ENCODE results near the gene CPNE5.

GRCh38 chr6:36834576-36835341 is 4.5 kb downstream of the CPNE5 start:
- TF ChIP-seq, protein P1, sequence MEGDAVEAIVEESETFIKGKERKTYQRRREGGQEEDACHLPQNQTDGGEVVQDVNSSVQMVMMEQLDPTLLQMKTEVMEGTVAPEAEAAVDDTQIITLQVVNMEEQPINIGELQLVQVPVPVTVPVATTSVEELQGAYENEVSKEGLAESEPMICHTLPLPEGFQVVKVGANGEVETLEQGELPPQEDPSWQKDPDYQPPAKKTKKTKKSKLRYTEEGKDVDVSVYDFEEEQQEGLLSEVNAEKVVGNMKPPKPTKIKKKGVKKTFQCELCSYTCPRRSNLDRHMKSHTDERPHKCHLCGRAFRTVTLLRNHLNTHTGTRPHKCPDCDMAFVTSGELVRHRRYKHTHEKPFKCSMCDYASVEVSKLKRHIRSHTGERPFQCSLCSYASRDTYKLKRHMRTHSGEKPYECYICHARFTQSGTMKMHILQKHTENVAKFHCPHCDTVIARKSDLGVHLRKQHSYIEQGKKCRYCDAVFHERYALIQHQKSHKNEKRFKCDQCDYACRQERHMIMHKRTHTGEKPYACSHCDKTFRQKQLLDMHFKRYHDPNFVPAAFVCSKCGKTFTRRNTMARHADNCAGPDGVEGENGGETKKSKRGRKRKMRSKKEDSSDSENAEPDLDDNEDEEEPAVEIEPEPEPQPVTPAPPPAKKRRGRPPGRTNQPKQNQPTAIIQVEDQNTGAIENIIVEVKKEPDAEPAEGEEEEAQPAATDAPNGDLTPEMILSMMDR (IDR thresholded peaks at IDR 0.05; ENCODE audit: low read depth, low read length) = no peak
- TF ChIP-seq EZH2phosphoT487 (IDR thresholded peaks at IDR 0.05; ENCODE audit: low read depth) = no peak

All from OCI-LY3 (cell line).